Subcutaneous abdominal adipose tissue (tissue), 5 donors: ENCODE results near the gene EFCC1.

Source experiments
- H3K27ac ChIP-seq: one replicate; pipeline ENCODE4 v1.7.0; 2013; ENCODE audit warnings: low read depth, mild to moderate bottlenecking, inconsistent platforms, low read length, moderate library complexity
- H3K27me3 ChIP-seq, 5 donors: one replicate each; pipeline ENCODE4 v1.7.0; 2013; ENCODE audit warnings: low read length in 5 of 5, inconsistent platforms in 1 of 5; ENCODE audit not compliant: control insufficient read depth in 5 of 5, insufficient read depth in 4 of 5
- H3K36me3 ChIP-seq, 5 donors: one replicate each; pipeline ENCODE4 v1.7.0; 2013; ENCODE audit warnings: low read length in 5 of 5; ENCODE audit not compliant: control insufficient read depth in 5 of 5, insufficient read depth in 5 of 5
- H3K4me1 ChIP-seq, 5 donors: one replicate each; pipeline ENCODE4 v1.7.0; 2013; ENCODE audit warnings: low read length in 5 of 5, mild to moderate bottlenecking in 3 of 5, moderate library complexity in 1 of 5; ENCODE audit not compliant: control insufficient read depth in 5 of 5, insufficient read depth in 5 of 5
- H3K4me3 ChIP-seq, 5 donors: one replicate each; pipeline ENCODE4 v1.7.0; 2013; ENCODE audit warnings: low read length in 5 of 5, low read depth in 1 of 5
- H3K9ac ChIP-seq, 5 donors: one replicate each; pipeline ENCODE4 v1.7.0; 2013; ENCODE audit warnings: low read length in 5 of 5, mild to moderate bottlenecking in 4 of 5, moderate library complexity in 3 of 5
- H3K9me3 ChIP-seq, 5 donors: one replicate each; pipeline ENCODE4 v1.7.0; 2013; ENCODE audit warnings: low read length in 5 of 5; ENCODE audit not compliant: control insufficient read depth in 5 of 5
- donor health status: healthy.
- donor health status: healthy.
- donor health status: healthy.
- donor health status: healthy.
- donor health status: healthy.

Gene EFCC1, protein sequence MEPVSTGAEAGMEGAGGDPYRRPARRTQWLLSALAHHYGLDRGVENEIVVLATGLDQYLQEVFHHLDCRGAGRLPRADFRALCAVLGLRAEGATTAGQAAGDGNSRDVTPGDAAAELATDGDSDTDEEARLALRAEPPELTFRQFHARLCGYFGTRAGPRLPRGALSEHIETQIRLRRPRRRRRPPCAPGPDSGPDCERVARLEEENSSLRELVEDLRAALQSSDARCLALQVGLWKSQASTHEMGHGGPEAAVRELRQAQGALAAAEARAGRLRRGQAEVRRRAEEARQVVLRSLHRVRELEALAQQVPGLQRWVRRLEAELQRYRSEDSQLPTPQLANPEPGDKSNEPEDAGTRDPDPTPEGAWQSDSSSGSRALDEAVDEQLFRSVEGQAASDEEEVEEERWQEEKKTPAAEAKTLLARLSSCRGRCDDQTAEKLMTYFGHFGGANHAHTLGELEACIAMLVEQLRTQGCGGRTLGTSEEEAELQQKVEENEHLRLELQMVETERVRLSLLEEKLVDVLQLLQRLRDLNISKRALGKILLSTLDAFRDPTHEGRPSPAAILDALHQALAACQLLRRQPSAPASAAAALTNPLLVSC

DNA sequence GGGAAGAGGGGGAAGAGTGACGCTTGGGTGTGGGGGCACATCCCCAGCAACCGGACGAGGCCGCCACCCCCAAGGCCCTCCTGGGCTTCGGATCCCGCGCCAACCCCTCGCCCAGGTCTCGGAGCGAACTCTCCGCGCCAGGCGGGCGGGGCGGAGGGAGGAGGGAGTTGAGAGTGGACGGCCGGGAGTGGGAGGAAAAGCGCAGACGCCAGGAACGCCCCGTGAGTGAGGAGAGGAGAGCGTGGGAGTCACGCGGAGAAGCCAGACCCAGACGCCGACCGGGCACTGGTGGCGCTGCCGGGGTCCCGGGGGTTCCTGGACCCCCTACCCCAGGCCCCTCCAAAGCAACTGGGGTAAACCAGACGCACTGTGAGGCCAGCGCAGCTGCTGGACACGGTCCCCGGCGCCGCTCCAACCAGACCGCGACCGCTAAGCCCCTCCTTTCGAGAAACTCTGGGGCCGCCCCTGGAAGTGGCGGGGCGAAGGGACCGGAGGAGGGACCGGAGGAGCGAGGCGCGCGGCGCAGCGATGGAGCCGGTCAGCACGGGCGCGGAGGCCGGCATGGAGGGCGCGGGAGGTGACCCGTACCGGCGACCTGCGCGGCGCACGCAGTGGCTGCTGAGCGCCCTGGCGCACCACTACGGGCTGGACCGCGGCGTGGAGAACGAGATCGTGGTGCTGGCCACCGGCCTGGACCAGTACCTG lies at the start of gene EFCC1:
TSS of gene EFCC1 (plus strand) at position 204 of the 705 bp plus-strand sequence. CDS start at position 529, 325 bp downstream.
- peaks cover 10 to 53% (median 34%) of the 10 kb centered on the region in 5 donors for H3K4me1 ChIP-seq
- peak within 1 kb of the TSS; percentile 51 to 73 (median 67) for H3K4me3 ChIP-seq
- H3K9me3 ChIP-seq, result no peaks in the 10 kb centered on the region
- H3K27ac ChIP-seq, result no peak within 1 kb of the TSS
- peaks cover 19 to 40% (median 32%) of the 10 kb centered on the region in 5 donors for H3K27me3 ChIP-seq
- H3K36me3 ChIP-seq, result peaks cover 0 to 3% (median 0%) of the 10 kb centered on the region in 5 donors
- peak within 1 kb of the TSS in 3 of 5 donors; percentile 41 to 63 (median 52) for H3K9ac ChIP-seq

GRCh38 chr3:128956440-128956839 lies 44.7 kb upstream of the EFCC1 start:
- no peak overlapping the region for H3K27ac ChIP-seq
- H3K36me3 ChIP-seq, result no peaks in the 10 kb centered on the region
- H3K9ac ChIP-seq, result no peak overlapping the region
- no peaks in the 10 kb centered on the region for H3K4me1 ChIP-seq
- no peaks in the 10 kb centered on the region for H3K27me3 ChIP-seq
- peaks cover 0 to 6% (median 4%) of the 10 kb centered on the region in 5 donors for H3K9me3 ChIP-seq
- no peak overlapping the region for H3K4me3 ChIP-seq

DNA sequence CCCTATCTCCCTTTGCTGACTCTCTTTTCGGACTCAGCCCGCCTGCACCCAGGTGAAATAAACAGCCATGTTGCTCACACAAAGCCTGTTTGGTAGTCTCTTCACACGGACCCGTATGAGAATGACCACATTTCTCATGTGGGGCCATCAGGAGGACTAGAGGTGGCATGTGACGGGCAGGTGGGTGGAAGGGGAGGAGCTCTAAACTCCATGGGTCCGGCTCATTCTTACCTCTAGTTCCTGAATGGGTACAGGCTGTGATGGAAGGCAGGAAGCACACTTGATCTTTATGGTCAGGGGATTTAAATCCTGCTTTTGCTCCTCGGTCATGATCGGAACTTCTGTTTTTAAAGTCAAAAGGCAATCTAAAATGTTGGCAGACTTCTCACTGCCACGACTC lies 35.8 kb upstream of the EFCC1 start:
- Histone ChIP-seq H3K9me3 (no peaks in the 10 kb centered on the region), H3K4me3 (no peak overlapping the region), H3K27me3 (no peaks in the 10 kb centered on the region), H3K4me1 (no peaks in the 10 kb centered on the region), H3K36me3 (no peaks in the 10 kb centered on the region), H3K9ac (no peak overlapping the region), H3K27ac (no peak overlapping the region)

- H3K27me3 ChIP-seq, result no peaks in the 10 kb centered on the region
- no peaks in the 10 kb centered on the region for H3K9me3 ChIP-seq
- no peak overlapping the region for H3K4me3 ChIP-seq
- no peak overlapping the region for H3K9ac ChIP-seq
- no peak overlapping the region for H3K27ac ChIP-seq
- H3K36me3 ChIP-seq, result no peaks in the 10 kb centered on the region
- peaks cover 0 to under 1% (median 0%) of the 10 kb centered on the region in 5 donors for H3K4me1 ChIP-seq
Observed at GRCh38 chr3:128965818-128966217, 35.3 kb upstream of the EFCC1 start.

- no peak overlapping the region for H3K4me3 ChIP-seq
- no peak overlapping the region for H3K9ac ChIP-seq
- H3K36me3 ChIP-seq, result no peaks in the 10 kb centered on the region
- H3K27ac ChIP-seq, result no peak overlapping the region
- no peaks in the 10 kb centered on the region for H3K9me3 ChIP-seq
- H3K4me1 ChIP-seq, result peaks cover 0 to 5% (median 4%) of the 10 kb centered on the region in 5 donors
- no peaks in the 10 kb centered on the region for H3K27me3 ChIP-seq
Observed at GRCh38 chr3:128967748-128968355, 33.3 kb upstream of the EFCC1 start.

DNA sequence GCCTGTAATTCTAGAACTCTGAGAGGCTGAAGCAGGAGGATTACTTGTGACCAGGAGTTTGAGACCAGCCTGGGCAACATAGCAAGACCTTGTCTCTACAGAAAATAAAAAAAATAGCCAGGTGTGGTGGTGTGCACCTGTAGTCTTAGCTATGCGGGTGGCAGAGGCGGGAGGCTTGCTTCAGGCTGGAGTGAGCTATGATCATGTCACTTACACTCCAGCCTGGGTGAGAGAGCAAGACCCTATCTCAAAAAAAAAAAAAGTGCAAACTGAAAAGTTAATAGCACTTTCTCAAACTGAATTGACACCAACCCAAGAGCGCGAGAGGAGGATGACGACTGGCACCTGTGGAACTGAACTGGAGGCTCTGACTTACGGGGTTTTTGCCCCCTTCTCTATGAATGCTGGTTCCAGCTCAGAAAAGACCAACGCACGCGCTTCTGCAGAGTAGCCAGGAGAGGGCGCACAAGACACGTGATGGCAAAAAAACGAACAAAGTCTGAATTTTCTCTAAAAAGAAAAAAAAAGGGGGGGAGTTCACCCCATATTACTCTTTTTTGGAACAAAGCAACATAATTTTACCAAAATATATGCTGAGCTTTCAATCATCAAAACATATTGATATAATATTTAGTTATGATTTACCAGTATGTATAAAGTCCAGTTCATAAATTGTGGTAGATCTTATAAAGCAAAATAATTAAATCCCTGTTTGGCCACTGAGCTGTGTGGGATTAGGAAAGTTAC lies 30.9 kb upstream of the EFCC1 start:
- H3K4me1 ChIP-seq, result peaks cover 0 to 5% (median 4%) of the 10 kb centered on the region in 5 donors
- H3K27me3 ChIP-seq, result no peaks in the 10 kb centered on the region
- no peaks in the 10 kb centered on the region for H3K9me3 ChIP-seq
- H3K36me3 ChIP-seq, result no peaks in the 10 kb centered on the region
- H3K9ac ChIP-seq, result no peak overlapping the region
- no peak overlapping the region for H3K4me3 ChIP-seq
- H3K27ac ChIP-seq, result no peak overlapping the region

- Histone ChIP-seq H3K9ac (no peak overlapping the region), H3K27me3 (no peaks in the 10 kb centered on the region), H3K4me3 (no peak overlapping the region), H3K27ac (no peak overlapping the region), H3K36me3 (no peaks in the 10 kb centered on the region), H3K4me1 (peaks cover 0 to 5% (median 4%) of the 10 kb centered on the region in 5 donors), H3K9me3 (no peaks in the 10 kb centered on the region)
Observed at GRCh38 chr3:128970740-128971047, 30.4 kb upstream of the EFCC1 start.

DNA sequence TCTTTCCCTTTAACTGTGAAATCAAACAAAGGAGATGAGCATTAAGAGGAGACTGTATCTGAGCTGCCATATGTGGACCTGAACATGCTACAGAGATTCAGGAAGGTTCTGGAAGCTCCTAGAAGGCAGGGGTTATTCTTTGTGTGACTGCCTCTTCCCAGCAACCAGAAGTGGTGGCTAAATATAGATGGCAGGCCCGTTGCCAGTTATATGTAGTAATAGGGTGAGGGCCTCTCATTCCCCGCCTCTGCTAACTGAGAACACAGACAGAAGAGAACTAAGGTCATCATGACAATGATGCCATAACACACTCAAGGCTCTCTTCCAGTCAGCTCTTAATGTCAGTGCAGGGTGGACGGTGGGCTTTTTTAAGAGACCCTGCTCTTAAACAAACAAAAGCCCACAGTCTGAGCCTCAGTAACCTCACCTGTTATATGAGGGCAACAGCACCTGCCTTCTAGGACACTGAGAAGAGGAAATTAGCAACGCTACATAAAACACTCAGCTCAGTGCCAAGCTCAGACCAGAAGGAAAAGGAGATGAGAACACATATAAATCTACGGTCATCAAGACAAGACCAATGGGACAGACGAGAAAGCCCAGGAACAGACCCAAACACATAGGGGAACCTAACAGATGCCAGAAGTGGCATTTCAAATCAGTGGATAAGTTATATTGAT lies 29.5 kb upstream of the EFCC1 start:
- Histone ChIP-seq H3K27me3 (no peaks in the 10 kb centered on the region), H3K36me3 (no peaks in the 10 kb centered on the region), H3K9me3 (no peaks in the 10 kb centered on the region), H3K4me1 (peaks cover 0 to 5% (median 4%) of the 10 kb centered on the region in 5 donors), H3K27ac (no peak overlapping the region), H3K4me3 (no peak overlapping the region), H3K9ac (no peak overlapping the region)

DNA sequence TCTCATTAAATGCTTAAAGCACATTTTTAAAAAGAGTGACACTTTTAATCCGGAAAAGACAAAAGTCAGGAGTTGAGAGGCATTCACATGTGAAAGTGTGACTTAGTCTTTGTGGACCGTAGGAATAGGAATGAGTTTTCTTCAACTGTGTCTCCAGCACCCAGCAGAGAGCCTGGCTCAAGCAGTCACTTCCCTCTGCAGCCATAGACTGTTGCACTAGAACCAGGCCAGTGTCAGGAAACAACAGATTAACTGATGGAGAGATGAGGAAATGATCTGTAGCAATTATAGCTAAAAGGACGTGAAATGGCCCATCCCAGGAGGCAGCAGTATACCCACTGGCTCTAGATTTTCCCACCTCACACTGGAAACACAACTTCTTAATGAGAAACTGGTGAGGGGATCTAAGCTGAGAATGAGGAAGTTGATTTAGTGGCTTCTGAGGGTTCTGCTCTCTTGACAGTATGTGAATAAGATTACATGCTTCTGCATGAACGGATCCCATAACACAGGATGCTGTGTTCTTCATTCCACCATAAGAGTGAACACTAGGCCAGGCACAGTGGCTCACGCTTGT lies 27.0 kb upstream of the EFCC1 start:
- Histone ChIP-seq H3K9ac (no peak overlapping the region), H3K4me3 (no peak overlapping the region), H3K27me3 (no peaks in the 10 kb centered on the region), H3K27ac (no peak overlapping the region), H3K4me1 (peaks cover 0 to 5% (median 4%) of the 10 kb centered on the region in 5 donors), H3K9me3 (no peaks in the 10 kb centered on the region), H3K36me3 (no peaks in the 10 kb centered on the region)
